Mesothelial cell of epicardium (in vitro differentiated cells): Measurements from ENCODE around the gene MAGEF1. TPM values are rescaled to one million over a fixed set of nuclear protein-coding genes. Genes with fewer than 3 reads are reported as not detected.
A peak's percentile ranks its signal among the peaks of the same experiment; 100 is the strongest.

ENCODE experiments used
- DNase-seq, 2 experiments: peaks; one replicate each; pipeline ENCODE4 v3.0.0; 2021; ENCODE audit warnings: low spot score in 2 of 2; ENCODE audit not compliant: unreplicated experiment in 2 of 2
- H3K27ac Mint-ChIP-seq: 2 replicates; pipeline ENCODE4 v1.8.0; 2021; ENCODE audit warnings: mixed read lengths
- H3K27me3 Mint-ChIP-seq: 2 replicates; pipeline ENCODE4 v1.8.0; 2021; ENCODE audit warnings: low read depth, mixed read lengths
- H3K36me3 Mint-ChIP-seq: 2 replicates; pipeline ENCODE4 v1.8.0; 2021; ENCODE audit warnings: mixed read lengths
- H3K4me1 Mint-ChIP-seq: 2 replicates; pipeline ENCODE4 v1.8.0; 2021; ENCODE audit warnings: mixed read lengths
- H3K4me3 Mint-ChIP-seq: 2 replicates; pipeline ENCODE4 v1.8.0; 2021; ENCODE audit warnings: mild to moderate bottlenecking, moderate library complexity, mixed read lengths
- H3K9me3 Mint-ChIP-seq: 2 replicates; pipeline ENCODE4 v1.8.0; 2021; ENCODE audit warnings: mixed read lengths
- total RNA-seq: library from RNA; stranded (reverse); gene quantifications from 3 replicates; pipeline ENCODE4 v1.2.1, GENCODE V29; 2021
- TF ChIP-seq, protein P1 (sequence below): fragments of 200-600 bp; sonication (generic); IDR thresholded peaks from one replicate; pipeline ENCODE4 v1.5.0; 2021; ENCODE audit warnings: antibody characterized with exemption; ENCODE audit not compliant: unreplicated experiment

The MAGEF1 gene
- total RNA-seq, 1 donor from 2014 or later = 68.4 TPM

DNA sequence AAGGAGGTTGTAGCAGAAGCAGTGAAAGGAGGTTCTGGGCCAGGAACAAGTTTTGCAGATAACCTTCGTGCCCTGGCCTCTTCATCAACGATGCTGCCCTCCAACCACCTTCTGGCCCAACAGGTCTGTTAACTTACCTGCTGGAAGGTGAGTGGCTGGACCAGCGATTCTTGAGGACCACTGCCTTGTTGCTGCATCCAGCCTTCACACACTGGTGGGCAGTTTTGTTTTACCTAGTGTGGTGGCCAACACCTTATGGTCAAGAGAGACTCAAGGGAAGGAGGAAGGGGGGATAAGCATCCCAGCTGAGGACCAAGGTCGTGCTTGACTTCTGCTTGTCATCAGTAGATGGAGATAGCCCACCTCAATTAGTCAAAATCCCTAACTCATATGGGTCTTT lies 7.8 kb upstream of the MAGEF1 start:
- H3K4me1 Mint-ChIP-seq = peaks cover 38% of the 10 kb centered on the region
- H3K27ac Mint-ChIP-seq = no peak overlapping the region
- H3K4me3 Mint-ChIP-seq = no peak overlapping the region
- TF ChIP-seq, protein P1, sequence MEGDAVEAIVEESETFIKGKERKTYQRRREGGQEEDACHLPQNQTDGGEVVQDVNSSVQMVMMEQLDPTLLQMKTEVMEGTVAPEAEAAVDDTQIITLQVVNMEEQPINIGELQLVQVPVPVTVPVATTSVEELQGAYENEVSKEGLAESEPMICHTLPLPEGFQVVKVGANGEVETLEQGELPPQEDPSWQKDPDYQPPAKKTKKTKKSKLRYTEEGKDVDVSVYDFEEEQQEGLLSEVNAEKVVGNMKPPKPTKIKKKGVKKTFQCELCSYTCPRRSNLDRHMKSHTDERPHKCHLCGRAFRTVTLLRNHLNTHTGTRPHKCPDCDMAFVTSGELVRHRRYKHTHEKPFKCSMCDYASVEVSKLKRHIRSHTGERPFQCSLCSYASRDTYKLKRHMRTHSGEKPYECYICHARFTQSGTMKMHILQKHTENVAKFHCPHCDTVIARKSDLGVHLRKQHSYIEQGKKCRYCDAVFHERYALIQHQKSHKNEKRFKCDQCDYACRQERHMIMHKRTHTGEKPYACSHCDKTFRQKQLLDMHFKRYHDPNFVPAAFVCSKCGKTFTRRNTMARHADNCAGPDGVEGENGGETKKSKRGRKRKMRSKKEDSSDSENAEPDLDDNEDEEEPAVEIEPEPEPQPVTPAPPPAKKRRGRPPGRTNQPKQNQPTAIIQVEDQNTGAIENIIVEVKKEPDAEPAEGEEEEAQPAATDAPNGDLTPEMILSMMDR = no peak
- DNase-seq = no peak
- H3K36me3 Mint-ChIP-seq = no peaks in the 10 kb centered on the region
- no peaks in the 10 kb centered on the region for H3K27me3 Mint-ChIP-seq
- no peaks in the 10 kb centered on the region for H3K9me3 Mint-ChIP-seq

DNA sequence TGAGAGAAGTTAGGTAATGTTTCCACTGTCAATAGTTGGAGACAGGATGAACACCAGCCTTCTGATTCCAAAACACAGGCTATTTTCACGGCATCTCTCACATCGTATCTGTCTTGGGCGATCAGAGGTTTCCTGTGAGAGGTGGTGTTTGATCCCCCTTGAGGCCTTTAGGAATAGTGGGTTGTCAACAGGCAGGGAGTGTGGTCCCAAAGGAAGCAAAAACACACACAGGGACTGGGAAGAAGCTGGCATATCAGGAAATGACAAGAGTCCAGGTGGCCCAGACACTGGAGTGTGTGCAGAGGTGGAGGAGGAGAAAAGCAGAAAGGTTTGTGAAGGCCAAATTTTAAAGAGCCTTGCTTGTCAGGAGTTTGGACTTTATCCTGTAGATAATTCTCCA lies 6.6 kb upstream of the MAGEF1 start:
- Mint-ChIP-seq H3K27me3 (no peaks in the 10 kb centered on the region), H3K4me3 (no peak overlapping the region), H3K4me1 (peaks cover 42% of the 10 kb centered on the region), H3K27ac (peak overlapping the region; percentile 96), H3K36me3 (no peaks in the 10 kb centered on the region), H3K9me3 (no peaks in the 10 kb centered on the region)
- no peak for DNase-seq
- TF ChIP-seq, protein P1 = no peak

DNA sequence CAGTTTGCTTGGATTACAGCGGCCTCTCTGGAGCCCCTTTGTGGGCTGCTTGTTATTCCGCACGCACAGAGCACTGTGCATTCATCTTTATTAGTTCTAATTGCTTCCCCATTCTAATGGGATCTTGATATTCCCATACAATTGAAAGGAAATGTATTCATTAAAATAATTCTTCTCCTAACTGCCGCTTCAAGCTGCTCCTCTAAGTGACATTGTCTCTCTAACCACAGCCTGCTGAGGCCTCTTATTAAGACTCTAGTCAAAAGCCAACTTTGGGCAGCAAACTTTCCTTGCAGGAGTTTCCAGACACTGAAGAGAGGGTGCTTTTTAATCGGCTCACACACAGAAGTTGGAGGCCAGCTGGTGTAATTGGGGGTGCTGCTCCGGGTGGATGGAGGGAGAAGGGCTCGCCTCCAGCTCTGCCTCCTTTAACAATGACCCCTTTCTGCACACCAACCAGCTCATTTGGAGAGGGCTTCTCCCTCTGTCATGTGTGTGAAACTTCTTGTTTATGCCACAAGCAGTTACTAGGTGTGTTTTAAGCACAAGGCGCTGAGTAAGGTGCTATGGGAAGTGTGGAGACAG lies 5.6 kb upstream of the MAGEF1 start:
- Mint-ChIP-seq H3K36me3 (no peaks in the 10 kb centered on the region), H3K27me3 (no peaks in the 10 kb centered on the region), H3K4me1 (peaks cover 47% of the 10 kb centered on the region), H3K9me3 (no peaks in the 10 kb centered on the region), H3K4me3 (peak overlapping the region; percentile 20), H3K27ac (peak overlapping the region; percentile 96)
- TF ChIP-seq, protein P1 = no peak
- no peak for DNase-seq

DNA sequence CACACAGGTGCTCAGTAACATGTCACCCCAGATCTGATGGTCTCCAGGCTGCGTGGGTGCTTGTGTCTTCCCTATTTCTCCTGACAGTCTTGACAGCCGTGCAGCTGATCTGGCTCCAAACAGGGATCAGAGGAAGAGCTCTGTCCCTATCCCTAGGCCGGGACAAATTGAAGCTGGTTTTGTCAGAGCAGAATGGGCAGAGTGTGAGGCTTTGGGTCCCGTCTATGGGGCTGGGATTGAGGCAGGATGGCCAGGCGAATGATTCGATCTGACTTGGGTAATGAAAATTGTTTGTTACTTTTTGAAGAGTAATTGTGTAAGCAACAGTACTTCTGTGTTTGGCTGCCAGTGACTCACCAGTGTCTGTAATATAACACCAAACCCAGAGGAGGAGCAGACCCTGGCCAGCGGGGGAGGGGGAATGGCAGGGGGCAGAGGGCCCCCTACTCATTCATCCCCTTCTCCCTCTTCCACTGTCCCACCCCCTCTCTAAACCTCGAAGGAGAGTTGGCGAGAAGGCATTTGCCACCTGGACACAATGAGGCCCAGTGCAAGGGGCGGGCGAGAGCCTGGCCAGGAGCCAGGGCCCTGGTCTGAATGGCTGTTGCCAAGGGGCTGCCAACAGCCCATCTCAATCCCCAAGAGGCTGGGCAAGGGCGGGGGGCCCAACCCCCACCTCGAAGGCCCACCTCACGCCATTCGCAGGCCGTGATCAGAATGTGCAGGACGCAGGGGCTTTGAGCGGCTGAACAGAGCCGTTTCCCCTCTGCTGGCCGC lies 4.9 kb upstream of the MAGEF1 start:
- H3K27ac Mint-ChIP-seq = peak overlapping the region; percentile 96
- no peaks in the 10 kb centered on the region for H3K9me3 Mint-ChIP-seq
- H3K27me3 Mint-ChIP-seq = no peaks in the 10 kb centered on the region
- TF ChIP-seq, protein P1 = no peak
- H3K36me3 Mint-ChIP-seq = no peaks in the 10 kb centered on the region
- H3K4me1 Mint-ChIP-seq = peaks cover 52% of the 10 kb centered on the region
- H3K4me3 Mint-ChIP-seq = peak overlapping the region; percentile 11
- DNase-seq = peak in 1 of 2 experiments; percentile 66

DNA sequence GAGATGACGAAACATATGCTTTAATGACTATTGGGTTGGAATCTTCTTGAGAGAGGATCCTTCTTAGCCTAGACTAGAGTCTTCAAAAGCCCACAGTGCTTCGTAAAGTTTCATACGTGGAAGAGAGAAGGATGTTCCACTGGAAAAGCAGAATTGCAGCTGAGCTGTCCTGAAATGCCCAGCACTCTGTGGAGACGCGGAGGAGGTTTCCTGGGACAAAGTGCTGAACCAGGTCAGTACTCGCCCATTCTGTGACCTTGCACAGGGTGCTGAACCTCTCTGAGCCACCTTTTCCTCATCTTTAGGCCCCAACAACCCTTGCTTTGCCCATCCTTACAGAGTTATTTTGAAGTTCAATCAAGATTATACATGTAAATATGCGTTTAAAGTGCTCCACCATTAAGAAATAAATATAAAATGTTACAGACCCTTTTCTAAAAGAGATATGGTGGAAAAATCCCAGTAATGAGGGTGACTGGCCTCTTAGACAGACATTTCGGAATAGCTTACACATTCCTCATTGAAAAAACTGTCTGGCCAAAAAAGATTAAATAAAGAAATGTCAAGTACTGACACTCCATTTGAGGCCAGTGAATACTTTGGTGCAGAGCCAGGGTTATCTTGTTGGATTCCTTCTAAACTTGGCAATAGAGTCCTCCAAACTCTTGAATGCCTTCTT lies 4.2 kb upstream of the MAGEF1 start:
- TF ChIP-seq, protein P1 = no peak
- H3K27me3 Mint-ChIP-seq = no peaks in the 10 kb centered on the region
- no peaks in the 10 kb centered on the region for H3K36me3 Mint-ChIP-seq
- peaks cover 54% of the 10 kb centered on the region for H3K4me1 Mint-ChIP-seq
- no peak for DNase-seq
- H3K9me3 Mint-ChIP-seq = no peaks in the 10 kb centered on the region
- peak overlapping the region; percentile 11 for H3K4me3 Mint-ChIP-seq
- H3K27ac Mint-ChIP-seq = peak overlapping the region; percentile 96
